Heart left ventricle (tissue), 11 donors: Measurements from ENCODE around the gene CHORDC1. TPM values are rescaled to one million over a fixed set of nuclear protein-coding genes. Genes with fewer than 3 reads are reported as not detected.

Source experiments
- polyA plus RNA-seq, 2 donors: library from polyadenylated mRNA; stranded (reverse); fragments of 200-250 nt; gene quantifications; one replicate each; pipeline ENCODE4 v1.2.3, GENCODE V29; 2013
- total RNA-seq, 9 donors: library from RNA; depleted of rRNA in 2 of 9; stranded (reverse); fragments of >200 nt in 2 of 9; fragmentation: NEBNext Ultra II Directional in 3 of 9; extraction: Animal tissue kit (Norgen Biotek cat#: 25700) in 3 of 9; gene quantifications; one replicate each; pipeline versions ENCODE4 v1.1.0 to v1.2.4, GENCODE V29; 2016 to 2023
- donor health status: ischemic (EF 13 %, LVEDD 7.1; RV severe dilation, severe dysfunction).
- donor health status: healthy with polysubstance abuse.
- donor health status: DM: no; HTN: yes; CAD: no.
- donor health status: DM: no; HTN: no; CAD: no.
- donor health status: ischemic (EF 25% LVEDD 5.7; RV mildly dilated, moderate dysfunction).
- donor health status: healthy.
- donor health status: DM: yes; HTN: yes; CAD: no.
- donor health status: PGD.
- donor health status: nonischemic (EF 23%, LVEDD 6.1; RV moderate dilation, normal function).

The CHORDC1 gene
- total and polyA plus RNA-seq, 11 donors: 21.7 to 55.4 (median 28.5) TPM

Other genes with a start within 250 kb of the CHORDC1 start
- not detected for gene TRIM49C, start 191.9 kb downstream of the CHORDC1 start, total RNA-seq
- gene TRIM49C, start 191.9 kb downstream of the CHORDC1 start, polyA plus RNA-seq: not detected
- gene UBTFL1, start 137.1 kb downstream of the CHORDC1 start, total RNA-seq: not detected
- gene UBTFL1, start 137.1 kb downstream of the CHORDC1 start, polyA plus RNA-seq: not detected
- gene NAALAD2, start 88.4 kb downstream of the CHORDC1 start, total RNA-seq: under 1 TPM; 0.16 to 0.76 (median 0.35) TPM
- under 1 TPM; 0.33 to 0.91 TPM for gene NAALAD2, start 88.4 kb downstream of the CHORDC1 start, polyA plus RNA-seq